Epithelial cell of proximal tubule (primary cell): Measurements from ENCODE around the gene MYT1. TPM values are rescaled to one million over a fixed set of nuclear protein-coding genes. Genes with fewer than 3 reads are reported as not detected.
"Not testable (repeated sequence)": the region's sequence is repeated elsewhere in the genome, so short reads cannot be mapped to it uniquely, and the experiment has no call there.

Experiments used
- DNase-seq: peaks from one replicate; pipeline ENCODE4 v3.0.0-alpha.2; 2011; ENCODE audit warnings: low read depth
- H3K4me3 ChIP-seq: 2 replicates; pipeline ENCODE4 v1.5.1; 2011; ENCODE audit warnings: low read depth, mild to moderate bottlenecking, low read length
- total RNA-seq: library from RNA; depleted of rRNA; stranded (reverse); fragments of >200 nt; gene quantifications from 2 replicates; pipeline ENCODE4 v1.2.3, GENCODE V29; 2015
- TF ChIP-seq, protein P1 (sequence below): conservative IDR thresholded peaks from 2 replicates; pipeline ENCODE4 v1.5.1; 2012; ENCODE audit warnings: low read depth, mild to moderate bottlenecking, low read length

The MYT1 gene
- total RNA-seq, 1 donor from 2014 or later, result not detected

DNA sequence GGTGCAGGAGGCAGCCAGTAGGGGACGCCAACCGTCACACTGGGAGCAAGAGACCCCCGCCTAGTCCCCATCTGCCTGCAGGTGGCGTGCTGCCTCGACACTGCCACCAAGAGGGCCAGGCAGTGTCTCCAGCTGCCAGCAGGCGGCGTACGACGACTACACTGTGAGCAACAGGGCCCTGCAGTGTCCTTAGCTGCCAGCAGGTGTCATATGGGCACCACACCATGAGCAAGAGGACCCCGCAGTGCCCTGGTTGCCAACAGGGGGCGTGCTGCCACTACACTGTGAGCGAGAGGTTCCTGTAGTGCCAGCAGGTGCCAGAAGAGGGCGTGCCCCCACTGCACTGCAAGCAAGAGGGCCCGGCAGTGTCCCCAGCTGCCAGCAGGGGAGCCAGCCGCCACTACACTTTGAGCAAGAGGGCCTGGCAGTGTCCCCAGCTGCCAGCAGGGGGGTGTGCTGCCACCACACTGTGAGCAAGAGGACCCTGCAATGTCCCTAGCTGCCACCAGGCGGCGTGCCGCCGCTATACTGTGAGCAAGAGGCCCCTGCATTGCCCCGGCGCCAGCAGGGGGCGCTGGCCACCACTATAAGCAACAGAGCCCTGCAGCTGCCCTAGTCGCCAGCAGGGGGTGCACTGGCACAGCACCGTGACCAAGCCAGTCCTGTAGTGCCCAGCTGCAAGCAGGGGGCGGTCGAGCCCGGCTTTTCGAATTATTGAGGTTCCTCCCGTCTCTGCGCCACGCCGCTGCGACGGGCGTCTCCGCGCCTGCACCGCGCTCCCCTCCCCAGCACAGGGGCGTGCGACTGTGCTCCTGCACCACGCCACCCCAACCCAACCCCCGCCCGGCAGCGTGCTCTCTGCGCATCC, 121.6 kb downstream of the MYT1 start:
- H3K4me3 ChIP-seq, DNase-seq: not testable (repeated sequence)
- TF ChIP-seq, protein P1, sequence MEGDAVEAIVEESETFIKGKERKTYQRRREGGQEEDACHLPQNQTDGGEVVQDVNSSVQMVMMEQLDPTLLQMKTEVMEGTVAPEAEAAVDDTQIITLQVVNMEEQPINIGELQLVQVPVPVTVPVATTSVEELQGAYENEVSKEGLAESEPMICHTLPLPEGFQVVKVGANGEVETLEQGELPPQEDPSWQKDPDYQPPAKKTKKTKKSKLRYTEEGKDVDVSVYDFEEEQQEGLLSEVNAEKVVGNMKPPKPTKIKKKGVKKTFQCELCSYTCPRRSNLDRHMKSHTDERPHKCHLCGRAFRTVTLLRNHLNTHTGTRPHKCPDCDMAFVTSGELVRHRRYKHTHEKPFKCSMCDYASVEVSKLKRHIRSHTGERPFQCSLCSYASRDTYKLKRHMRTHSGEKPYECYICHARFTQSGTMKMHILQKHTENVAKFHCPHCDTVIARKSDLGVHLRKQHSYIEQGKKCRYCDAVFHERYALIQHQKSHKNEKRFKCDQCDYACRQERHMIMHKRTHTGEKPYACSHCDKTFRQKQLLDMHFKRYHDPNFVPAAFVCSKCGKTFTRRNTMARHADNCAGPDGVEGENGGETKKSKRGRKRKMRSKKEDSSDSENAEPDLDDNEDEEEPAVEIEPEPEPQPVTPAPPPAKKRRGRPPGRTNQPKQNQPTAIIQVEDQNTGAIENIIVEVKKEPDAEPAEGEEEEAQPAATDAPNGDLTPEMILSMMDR, result peak; percentile 70

DNA sequence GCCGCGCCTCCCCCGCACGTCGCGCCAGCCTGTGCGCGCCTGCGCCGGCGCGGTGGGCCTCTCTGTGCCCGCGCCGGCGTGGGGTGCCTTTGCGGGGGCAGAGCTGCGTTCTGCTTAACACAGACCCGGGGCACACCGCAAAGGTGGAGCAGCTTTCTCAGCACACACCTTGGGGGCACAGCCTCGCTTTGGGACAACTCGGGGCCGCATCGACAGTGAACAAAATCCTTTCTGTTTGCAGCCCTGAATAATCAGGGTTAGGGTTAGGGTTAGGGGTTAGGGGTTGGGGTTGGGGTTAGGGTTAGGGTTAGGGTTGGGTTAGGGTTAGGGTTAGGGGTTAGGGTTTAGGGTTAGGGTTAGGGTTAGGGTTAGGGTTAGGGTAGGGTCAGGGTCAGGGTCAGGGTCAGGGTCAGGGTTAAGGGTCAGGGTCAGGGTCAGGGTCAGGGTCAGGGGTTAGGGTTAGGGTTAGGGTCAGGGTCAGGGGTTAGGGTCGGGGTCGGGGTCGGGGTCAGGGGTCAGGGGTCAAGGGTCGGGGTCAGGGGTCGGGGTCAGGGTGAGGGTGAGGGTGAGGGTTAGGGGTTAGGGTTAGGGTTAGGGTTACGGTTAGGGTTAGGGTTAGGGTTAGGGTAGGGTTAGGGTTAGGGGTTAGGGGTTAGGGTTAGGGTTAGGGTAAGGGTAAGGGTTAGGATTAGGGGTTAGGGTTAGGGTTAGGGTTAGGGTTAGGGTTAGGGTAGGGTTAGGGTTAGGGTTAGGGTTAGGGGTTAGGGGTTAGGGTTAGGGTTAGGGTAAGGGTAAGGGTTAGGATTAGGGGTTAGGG, 122.4 kb downstream of the MYT1 start:
- H3K4me3 ChIP-seq, DNase-seq: not testable (repeated sequence)

DNA sequence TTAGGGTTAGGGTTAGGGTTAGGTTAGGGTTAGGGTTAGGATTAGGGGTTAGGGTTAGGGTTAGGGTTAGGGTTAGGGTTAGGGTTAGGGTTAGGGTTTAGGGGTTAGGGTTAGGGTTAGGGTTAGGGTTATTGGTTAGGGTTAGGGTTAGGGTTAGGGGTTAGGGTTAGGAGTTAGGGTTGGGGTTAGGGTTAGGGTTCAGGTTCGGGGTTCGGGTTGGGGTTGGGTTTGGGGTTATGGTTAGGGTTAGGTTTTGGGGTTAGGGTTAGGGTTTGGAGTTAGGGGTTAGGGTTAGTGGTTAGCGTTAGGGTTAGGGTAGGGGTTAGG, 123.0 kb downstream of the MYT1 start:
- H3K4me3 ChIP-seq, DNase-seq: not testable (repeated sequence)

Other genes with a start within 250 kb of the MYT1 start
- gene UCKL1, start 208.0 kb upstream of the MYT1 start, total RNA-seq, result 16.2 and 35.7 TPM in 2 replicates
- 5.2 and 6.9 TPM in 2 replicates for gene ZNF512B, start 194.5 kb upstream of the MYT1 start, total RNA-seq
- 9.5 and 10.8 TPM in 2 replicates for gene SAMD10, start 184.8 kb upstream of the MYT1 start, total RNA-seq
- gene PRPF6, start 183.3 kb upstream of the MYT1 start, total RNA-seq, result 56.6 and 62.4 TPM in 2 replicates
- under 0.01 TPM in 1 of 2 replicates, not detected in the other for gene C20orf204, start 128.3 kb upstream of the MYT1 start, total RNA-seq
- not detected in 2 replicates for gene SOX18, start 114.8 kb upstream of the MYT1 start, total RNA-seq
- 11.9 and 14.6 TPM in 2 replicates for gene TCEA2, start 101.3 kb upstream of the MYT1 start, total RNA-seq
- gene RGS19, start 84.9 kb upstream of the MYT1 start, total RNA-seq, result 19.7 and 21.8 TPM in 2 replicates
- gene OPRL1, start 84.4 kb upstream of the MYT1 start, total RNA-seq, result 0.06 and 0.36 TPM in 2 replicates
- not detected in 2 replicates for gene LKAAEAR1, start 80.1 kb upstream of the MYT1 start, total RNA-seq
- not detected in 2 replicates for gene NPBWR2, start 56.9 kb upstream of the MYT1 start, total RNA-seq
- gene PCMTD2, start 91.3 kb downstream of the MYT1 start, total RNA-seq, result 15.9 and 44.7 TPM in 2 replicates